Right lobe of liver (tissue), 4 donors: ENCODE results near the gene SRF.

ENCODE experiments used
- CTCF ChIP-seq, 4 donors: fragments of 200-600 bp in 3 of 4; fragments of 450-650 bp in 1 of 4; IDR thresholded peaks; one replicate each; pipeline versions ENCODE4 v1.5.1 to v1.8.0; 2016 to 2022; ENCODE audit warnings: antibody characterized with exemption in 4 of 4, mild to moderate bottlenecking in 2 of 4
- POLR2A ChIP-seq: fragments of 450-650 bp; IDR thresholded peaks from one replicate; pipeline ENCODE4 v1.6.1; 2017; ENCODE audit warnings: antibody characterized with exemption, mild to moderate bottlenecking
- donor health status: DM: no; HTN: no; CAD: no.
- donor health status: DM: no; HTN: no; CAD: no.
- donor health status: DM: no; HTN: yes; CAD: no.

- no peak for TF ChIP-seq CTCF (IDR thresholded peaks at IDR 0.05)
- no peak for TF ChIP-seq POLR2A
Observed at GRCh38 chr6:43150051-43150751, 20.9 kb upstream of the SRF start.
